A673 (cell line): ENCODE measurements around the gene QKI. TPM values are rescaled to one million over a fixed set of nuclear protein-coding genes. Genes with fewer than 3 reads are reported as not detected.

ENCODE experiments used
- BruUV-seq: library from RNA; stranded (reverse); fragments of 400-500 nt; replicated peaks from 2 replicates; lab custom pipeline; 2021; lab: Mats Ljungman, UMichigan
- CTCF ChIA-PET: fragments of 300-600 bp; sonication (Branson Sonifier 250); formaldehyde crosslinking; loops from one replicate; lab custom pipeline; 2022; ENCODE audit warnings: antibody characterized with exemption; lab: Charles Lee
- POLR2A ChIA-PET: fragments of 300-600 bp; sonication (Branson Sonifier 250); formaldehyde crosslinking; loops from one replicate; lab custom pipeline; 2022; ENCODE audit warnings: antibody characterized with exemption; ENCODE audit not compliant: low non-redundant PET; lab: Charles Lee
- DNase-seq: peaks from one replicate; pipeline ENCODE4 v3.0.0-alpha.2; 2015; ENCODE audit warnings: low spot score
- H3K27ac ChIP-seq: fragments of 200-600 bp; sonication (generic); 2 replicates; pipeline ENCODE4 v1.5.1; 2016; ENCODE audit warnings: mixed run types, low read depth, mild to moderate bottlenecking, mixed read lengths, antibody characterized with exemption, low read length; ENCODE audit not compliant: poor library complexity, severe bottlenecking
- H3K27me3 ChIP-seq: fragments of 200-600 bp; sonication (generic); replicated peaks from 2 replicates; pipeline ENCODE4 v1.6.1; 2017; ENCODE audit warnings: mixed run types, low read depth, mild to moderate bottlenecking, mixed read lengths, antibody characterized with exemption, low read length; ENCODE audit not compliant: insufficient read depth, poor library complexity
- H3K36me3 ChIP-seq: fragments of 200-600 bp; sonication (generic); 2 replicates; pipeline ENCODE4 v1.6.1; 2016; ENCODE audit warnings: mixed run types, mild to moderate bottlenecking, mixed read lengths, antibody characterized with exemption, low read length; ENCODE audit not compliant: insufficient read depth, poor library complexity, severe bottlenecking
- H3K4me1 ChIP-seq: fragments of 200-600 bp; sonication (generic); 2 replicates; pipeline ENCODE4 v1.6.1; 2017; ENCODE audit warnings: mixed run types, mild to moderate bottlenecking, mixed read lengths, antibody characterized with exemption, low read length; ENCODE audit not compliant: insufficient read depth, poor library complexity, severe bottlenecking
- H3K4me3 ChIP-seq: fragments of 200-600 bp; sonication (generic); 2 replicates; pipeline ENCODE4 v1.5.1; 2016; ENCODE audit warnings: low read depth, mixed run types, mild to moderate bottlenecking, mixed read lengths, low read length; ENCODE audit not compliant: poor library complexity, severe bottlenecking
- H3K9me3 ChIP-seq: fragments of 200-600 bp; sonication (generic); 2 replicates; pipeline ENCODE4 v1.6.1; 2016; ENCODE audit warnings: mixed run types, low read depth, mild to moderate bottlenecking, mixed read lengths, antibody characterized with exemption, low read length; ENCODE audit not compliant: poor library complexity, severe bottlenecking
- EZH2 ChIP-seq: fragments of 200-600 bp; sonication (generic); IDR thresholded peaks from 2 replicates; pipeline ENCODE4 v1.6.1; 2017; ENCODE audit warnings: borderline replicate concordance, low read depth, mild to moderate bottlenecking, mixed read lengths, antibody characterized with exemption, low read length; ENCODE audit not compliant: poor library complexity, severe bottlenecking
- intact Hi-C: fragments of 100-400 bp; cut with micrococcal nuclease; formaldehyde crosslinking; loops from one replicate; pipeline ENCODE4 v1.10.0; 2022; ENCODE audit not compliant: unreplicated experiment
- total RNA-seq: library from RNA; stranded (reverse); gene quantifications from 2 replicates; pipeline ENCODE4 v1.2.3, GENCODE V29; 2021
- TF ChIP-seq, protein P1 (sequence below): fragments of 300-800, 200-600 bp; sonication (generic); conservative IDR thresholded peaks from 2 replicates; pipeline ENCODE4 v1.5.1; 2017; ENCODE audit warnings: low read depth, mild to moderate bottlenecking, antibody characterized with exemption, low read length, moderate library complexity, mixed read lengths

QKI gene
- total RNA-seq, 1 experiment from 2014 or later, result 128 TPM

DNA sequence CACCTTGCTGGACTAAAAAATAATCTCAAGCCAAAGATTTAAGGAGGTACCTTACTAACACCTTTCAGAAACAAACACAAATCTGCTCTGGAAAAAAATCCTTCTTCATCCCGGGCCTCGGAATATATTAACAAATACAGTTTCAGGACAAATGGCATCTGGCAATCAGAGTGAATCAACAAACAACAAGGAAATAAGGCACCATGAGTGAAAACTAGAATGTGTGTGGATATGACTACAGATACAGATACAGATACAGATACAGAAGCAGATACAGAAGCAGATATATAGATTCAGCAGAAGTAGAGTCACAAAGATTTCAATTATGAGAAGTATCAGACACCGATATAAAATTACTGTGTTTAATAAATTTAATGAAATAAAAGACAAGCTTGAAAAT is 178.4 kb downstream of the QKI start:
- BruUV-seq, result no TSS peak
- Histone ChIP-seq H3K4me3 (no peak overlapping the region), H3K4me1 (peaks cover 16% of the 10 kb centered on the region), H3K27ac (no peak overlapping the region), H3K36me3 (no peaks in the 10 kb centered on the region), H3K27me3 (no peaks in the 10 kb centered on the region), H3K9me3 (peaks cover 17% of the 10 kb centered on the region)
- TF ChIP-seq, protein P1, sequence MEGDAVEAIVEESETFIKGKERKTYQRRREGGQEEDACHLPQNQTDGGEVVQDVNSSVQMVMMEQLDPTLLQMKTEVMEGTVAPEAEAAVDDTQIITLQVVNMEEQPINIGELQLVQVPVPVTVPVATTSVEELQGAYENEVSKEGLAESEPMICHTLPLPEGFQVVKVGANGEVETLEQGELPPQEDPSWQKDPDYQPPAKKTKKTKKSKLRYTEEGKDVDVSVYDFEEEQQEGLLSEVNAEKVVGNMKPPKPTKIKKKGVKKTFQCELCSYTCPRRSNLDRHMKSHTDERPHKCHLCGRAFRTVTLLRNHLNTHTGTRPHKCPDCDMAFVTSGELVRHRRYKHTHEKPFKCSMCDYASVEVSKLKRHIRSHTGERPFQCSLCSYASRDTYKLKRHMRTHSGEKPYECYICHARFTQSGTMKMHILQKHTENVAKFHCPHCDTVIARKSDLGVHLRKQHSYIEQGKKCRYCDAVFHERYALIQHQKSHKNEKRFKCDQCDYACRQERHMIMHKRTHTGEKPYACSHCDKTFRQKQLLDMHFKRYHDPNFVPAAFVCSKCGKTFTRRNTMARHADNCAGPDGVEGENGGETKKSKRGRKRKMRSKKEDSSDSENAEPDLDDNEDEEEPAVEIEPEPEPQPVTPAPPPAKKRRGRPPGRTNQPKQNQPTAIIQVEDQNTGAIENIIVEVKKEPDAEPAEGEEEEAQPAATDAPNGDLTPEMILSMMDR, result no peak
- TF ChIP-seq EZH2, result no peak
- no peak for DNase-seq
- intact Hi-C loops, result no loop called here
- CTCF ChIA-PET, result no interaction called here
- POLR2A ChIA-PET, result no interaction called here

DNA sequence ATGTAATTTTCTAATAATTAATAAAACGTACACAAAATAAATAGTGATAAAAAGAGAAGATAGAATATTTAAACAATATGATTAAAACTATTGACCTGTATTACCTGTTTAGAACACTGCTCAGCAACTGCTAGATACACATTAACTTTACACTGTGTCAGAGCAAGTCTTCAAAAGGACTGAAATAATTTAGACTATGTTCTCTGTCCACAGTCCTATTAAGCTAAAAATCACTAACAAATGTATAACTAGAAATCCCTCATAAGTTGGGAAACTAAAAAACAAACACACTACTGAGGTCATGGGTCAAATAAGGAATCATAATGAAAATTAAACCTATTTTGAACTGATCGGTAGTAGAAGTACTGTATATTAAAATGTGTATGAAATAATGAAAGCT is 181.7 kb downstream of the QKI start:
- Histone ChIP-seq H3K27me3 (no peaks in the 10 kb centered on the region), H3K4me1 (no peaks in the 10 kb centered on the region), H3K27ac (no peak overlapping the region), H3K4me3 (no peak overlapping the region), H3K9me3 (peaks cover 17% of the 10 kb centered on the region), H3K36me3 (no peaks in the 10 kb centered on the region)
- BruUV-seq, result no TSS peak
- ChIA-PET POLR2A (interaction anchor here (0.7 kb wide), 1 partner anchor 98 kb away, joined by 3 read pairs; no protein-coding TSS in a partner anchor), CTCF (no interaction called here)
- intact Hi-C loops, result no loop called here
- no peak for TF ChIP-seq EZH2
- TF ChIP-seq, protein P1, result no peak
- no peak for DNase-seq

DNA sequence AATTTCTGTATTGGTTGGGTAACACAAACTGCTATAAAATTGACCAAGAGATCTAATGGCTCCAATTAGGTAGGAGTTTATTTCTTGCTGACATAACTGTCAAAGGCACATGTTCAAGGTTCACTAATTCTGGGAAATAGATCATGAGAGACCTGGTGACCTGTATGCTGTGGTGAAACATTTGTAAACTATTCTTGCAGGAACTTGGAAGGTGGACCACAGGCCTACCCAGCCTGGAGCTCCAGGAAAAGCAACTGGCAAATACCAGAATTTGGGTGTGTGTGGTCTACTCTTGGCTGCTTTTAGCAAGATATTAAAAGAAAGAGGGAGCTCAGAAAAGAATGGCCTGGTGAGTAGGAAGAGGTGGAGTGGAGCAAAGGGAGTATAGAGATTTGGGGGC is 184.6 kb downstream of the QKI start:
- H3K9me3 ChIP-seq, result no peaks in the 10 kb centered on the region
- no peaks in the 10 kb centered on the region for H3K27me3 ChIP-seq
- ChIA-PET POLR2A (no interaction called here), CTCF (no interaction called here)
- no peak for TF ChIP-seq EZH2
- TF ChIP-seq, protein P1, result no peak
- H3K27ac ChIP-seq, result no peak overlapping the region
- no peaks in the 10 kb centered on the region for H3K36me3 ChIP-seq
- no peak for DNase-seq
- no peak overlapping the region for H3K4me3 ChIP-seq
- intact Hi-C loops, result no loop called here
- no peaks in the 10 kb centered on the region for H3K4me1 ChIP-seq
- BruUV-seq, result no TSS peak
